HG03460 (cell line): ENCODE data around the gene CDH16.

Experiments
- ATAC-seq: cut with Tn5 transposase; IDR thresholded peaks from one replicate; pipeline ENCODE4 v1.9.1; 2021; ENCODE audit not compliant: unreplicated experiment

Gene CDH16

DNA sequence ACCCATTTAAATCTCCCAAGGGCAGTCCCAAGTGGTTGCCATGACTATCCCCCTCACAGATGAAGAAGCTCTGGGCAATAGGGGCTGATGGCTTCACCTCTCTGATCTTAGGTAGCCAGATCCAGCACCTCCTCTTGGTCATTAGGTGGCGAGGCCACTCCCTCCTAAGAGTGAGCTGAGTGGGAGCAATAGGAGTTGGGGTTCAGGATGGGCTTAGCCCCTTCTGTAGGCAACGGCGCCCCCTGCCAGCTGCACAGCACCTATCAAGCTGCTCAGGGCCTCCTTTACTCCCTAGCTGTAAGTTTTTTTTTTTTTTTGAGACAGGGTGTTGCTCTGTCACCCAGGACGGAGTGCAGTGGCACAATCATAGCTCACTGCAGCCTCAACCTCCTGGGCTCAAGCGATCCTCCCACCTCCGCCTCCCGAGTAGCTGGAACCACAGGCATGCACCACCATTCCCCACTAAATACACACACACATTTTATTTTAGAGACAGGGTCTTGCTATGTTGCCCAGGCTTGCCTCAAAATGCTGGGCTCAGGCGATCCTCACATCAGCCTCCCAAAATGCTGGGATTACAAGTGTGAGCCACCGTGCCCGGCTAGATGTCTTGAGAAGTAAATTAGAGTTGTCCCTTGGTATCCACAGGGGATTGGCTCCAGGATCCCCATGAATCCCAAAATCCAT lies 10.2 kb upstream of the CDH16 start:
- ATAC-seq, result no peak

GRCh38 chr16:66927918-66928649 lies 9.4 kb upstream of the CDH16 start:
- no peak for ATAC-seq

DNA sequence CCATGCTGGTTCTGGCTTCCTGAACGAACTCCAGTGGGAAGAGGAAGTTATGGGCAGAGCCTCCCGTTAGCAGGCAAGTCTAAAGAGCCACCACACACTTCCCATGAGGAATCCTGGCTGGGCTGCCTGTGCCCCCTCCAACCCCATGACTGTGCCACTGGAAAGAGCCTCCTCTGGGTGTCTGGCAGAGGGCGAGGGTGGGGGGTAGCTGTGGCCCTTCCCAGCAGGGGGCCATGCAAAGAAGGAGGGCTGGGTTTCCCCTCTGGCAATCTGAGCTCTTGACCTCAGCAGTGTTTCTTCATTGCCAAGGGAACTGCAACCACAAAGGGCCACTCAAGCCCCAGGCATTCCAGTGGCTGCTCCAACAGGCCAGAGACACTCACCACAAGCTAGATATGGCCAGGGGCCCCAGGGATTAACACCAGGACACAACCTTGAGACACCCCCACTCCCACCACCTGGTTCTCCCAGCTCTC lies 8.3 kb upstream of the CDH16 start:
- no peak for ATAC-seq

DNA sequence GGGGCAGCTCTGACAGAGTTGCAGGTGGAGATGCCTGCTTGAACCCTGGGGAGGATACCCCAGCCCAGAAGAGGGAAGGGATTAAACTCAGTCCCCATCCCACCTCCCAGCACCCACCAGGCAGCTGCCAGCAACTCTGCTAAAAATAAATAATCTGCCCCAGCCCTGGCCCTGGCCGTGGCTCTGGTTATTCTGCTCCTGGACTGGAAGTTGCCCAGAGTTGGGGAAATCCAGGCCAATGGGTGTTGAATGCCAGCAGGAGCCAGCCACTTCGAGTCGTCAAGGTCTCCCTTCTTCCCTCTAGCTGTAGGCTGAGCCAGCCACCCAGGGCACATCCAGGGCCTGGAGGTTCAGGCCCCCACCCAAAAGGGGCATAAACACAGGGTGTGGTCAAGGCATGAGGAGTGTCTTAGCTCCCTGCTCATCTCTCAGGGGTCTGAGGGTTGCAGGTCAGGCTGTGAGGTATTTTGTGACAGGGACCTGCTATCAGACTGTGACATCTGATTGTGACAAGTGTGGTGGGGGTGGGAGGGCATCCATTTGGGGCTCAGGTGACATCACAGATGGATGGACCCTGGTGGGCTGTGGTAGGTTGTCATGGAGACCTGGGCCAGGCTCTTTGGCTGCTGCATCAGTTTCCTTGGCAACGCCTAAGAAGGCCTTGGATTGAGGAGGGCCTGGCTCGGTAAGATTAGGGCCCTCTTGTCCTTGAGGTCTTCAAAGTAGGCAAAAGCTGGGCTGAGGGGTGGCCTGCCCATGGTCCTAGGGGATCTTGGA lies 7.7 kb upstream of the CDH16 start:
- ATAC-seq, result no peak

GRCh38 chr16:66925322-66925840 lies 6.7 kb upstream of the CDH16 start, which contains the start of gene RRAD:
Gene RRAD, minus strand, starts transcription at chr16:66925535. Its CDS starts 356 bp downstream, at chr16:66925179.
- ATAC-seq, result no peak

DNA sequence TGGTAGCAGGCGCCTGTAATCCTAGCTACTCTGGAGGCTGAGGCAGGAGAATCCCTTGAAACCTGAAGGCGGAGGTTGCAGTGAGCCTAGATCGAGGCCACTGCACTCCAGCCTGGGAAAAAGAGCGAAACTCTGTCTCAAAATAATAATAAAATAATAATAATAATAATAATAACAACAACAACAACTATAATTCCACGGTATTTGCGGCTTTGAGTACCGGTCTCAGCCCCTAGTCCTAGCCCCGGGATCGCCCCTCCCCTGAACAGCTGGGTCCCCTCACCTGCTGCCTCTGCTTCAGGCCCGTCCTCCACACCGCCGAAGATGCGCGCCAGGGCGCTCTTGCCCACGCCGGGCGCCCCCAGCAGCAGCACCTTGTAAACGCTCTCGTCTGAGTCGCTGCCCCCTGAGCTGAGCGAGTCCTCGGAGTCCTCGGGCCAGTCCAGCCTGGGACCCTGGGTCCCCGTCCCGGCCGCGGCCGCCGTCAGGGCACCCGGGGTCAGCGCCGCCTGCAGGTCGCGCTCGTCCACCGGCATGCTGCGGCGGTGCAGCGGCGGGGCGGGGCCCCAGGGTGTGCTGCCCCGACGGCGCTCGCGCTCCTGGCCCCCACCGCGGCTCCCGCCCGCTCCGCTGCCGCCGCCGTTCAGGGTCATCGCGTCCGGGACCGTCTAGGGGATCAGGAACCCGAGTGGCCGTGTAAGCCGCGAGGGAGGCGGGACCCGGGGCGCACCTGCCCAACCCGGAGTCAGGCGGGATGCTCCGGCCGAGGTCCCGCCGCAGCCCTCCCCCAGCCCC lies 6.0 kb upstream of the CDH16 start:
- ATAC-seq, result no peak

DNA sequence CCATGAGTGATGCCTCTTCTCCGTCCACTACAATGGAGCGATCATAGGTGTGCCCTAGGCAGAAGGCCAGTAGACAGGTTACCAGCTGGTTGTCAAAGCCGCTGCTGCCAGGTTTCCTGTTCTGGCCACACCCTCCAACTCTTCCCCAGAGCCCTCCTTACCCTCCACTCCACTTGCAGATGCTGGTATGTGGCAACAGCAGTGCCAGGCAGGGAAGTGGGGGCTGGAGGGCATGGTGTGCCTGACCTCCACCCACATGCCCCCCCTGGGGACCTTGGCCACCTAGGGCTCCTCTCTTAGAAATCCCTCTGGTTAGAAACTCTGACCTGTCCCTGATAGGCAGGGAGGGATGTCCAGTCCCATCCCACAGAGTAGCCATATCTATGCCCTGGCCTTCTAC lies 5.2 kb upstream of the CDH16 start:
- no peak for ATAC-seq

GRCh38 chr16:66923247-66923731 lies 4.6 kb upstream of the CDH16 start:
- no peak for ATAC-seq

DNA sequence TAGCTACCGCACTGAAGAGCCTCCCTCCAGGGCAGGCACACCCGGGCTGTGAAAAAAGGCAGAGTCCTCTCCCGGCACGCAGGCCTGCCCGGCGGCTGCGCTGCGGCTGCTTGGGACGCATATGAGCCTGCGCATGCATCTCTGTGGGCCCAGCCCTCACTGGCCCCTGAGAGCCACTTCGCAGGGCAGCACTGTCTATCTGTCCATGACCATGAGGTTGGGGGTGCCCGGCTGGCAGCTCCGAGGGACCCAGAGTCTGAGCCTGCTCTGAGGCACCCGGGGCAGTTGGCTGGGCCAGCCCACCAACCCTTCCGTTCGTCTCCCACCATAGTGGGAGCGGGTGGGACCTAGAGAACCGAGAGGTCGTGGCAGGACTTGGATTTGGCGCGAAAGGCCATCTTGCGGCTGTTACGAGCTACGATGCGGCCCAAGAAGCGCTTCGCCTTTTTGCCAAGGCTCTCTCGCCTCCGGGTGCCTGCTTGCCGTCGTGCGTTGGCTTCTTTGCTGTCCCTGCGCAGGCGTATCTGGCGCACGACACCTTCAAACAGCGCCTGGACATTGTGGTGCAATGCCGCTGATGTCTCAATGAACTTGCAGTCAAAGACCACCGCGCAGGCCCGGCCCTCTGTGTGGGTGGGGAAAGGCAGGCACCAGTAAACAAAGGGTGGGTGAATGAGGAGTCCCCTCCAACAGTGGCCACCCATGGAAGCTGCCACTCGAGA lies 3.2 kb upstream of the CDH16 start:
- ATAC-seq, result no peak

DNA sequence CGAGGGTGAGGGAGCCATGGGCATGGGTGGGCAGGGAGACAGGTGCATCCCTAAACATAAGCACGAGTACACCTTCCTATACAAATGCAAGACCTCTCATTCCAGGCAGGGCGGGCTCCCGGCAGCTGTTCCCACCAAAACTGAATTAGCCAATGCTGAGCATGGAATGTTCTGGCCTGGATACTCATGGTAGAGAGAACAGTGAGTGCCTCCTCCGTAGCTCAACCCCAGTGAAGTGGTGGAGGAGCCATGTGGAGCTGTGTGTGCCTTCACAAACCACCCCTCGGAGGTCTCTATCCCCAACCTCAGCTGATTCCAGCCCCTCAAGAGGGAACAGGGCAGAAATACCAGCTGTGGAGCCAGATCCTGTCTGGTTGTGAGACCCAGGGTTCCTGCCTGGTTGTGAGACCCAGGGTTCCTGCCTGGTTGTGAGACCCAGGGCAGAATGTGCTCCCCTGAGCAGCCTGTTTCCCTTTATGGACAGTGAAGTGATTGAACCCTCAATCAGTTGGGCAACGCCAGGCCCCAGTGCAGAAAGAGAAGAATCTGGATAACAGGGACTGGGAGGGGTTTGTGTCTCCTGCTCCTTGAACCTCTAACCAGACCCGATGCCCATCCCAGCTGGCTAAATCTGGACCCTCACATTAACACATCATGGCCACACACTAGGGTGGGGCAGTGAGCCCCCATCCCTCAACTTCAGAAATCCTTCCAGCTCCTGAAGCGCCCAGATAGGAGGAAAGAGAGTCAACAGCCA lies 2.4 kb upstream of the CDH16 start:
- no peak for ATAC-seq

DNA sequence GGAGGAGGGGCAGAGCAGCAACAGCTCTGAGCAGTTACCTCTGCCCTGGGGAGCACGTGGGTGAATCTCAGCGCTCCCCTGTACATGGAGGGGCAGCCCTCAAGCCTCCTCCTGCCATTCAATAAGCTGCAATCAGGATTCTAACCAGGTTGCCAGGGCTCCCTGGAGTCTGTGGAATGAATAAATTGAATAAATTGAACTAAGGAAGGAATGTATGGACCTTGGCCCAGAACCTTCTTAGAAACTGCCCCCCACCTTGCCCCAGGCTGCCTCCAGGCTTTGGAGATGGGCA lies 1.6 kb upstream of the CDH16 start:
- no peak for ATAC-seq

- ATAC-seq, result no peak
Measured at GRCh38 chr16:66919569-66920298, 1.0 kb upstream of the CDH16 start.

GRCh38 chr16:66918355-66918754 lies 330 bp downstream of the CDH16 start:
- no peak for ATAC-seq

- ATAC-seq, result no peak
Measured at GRCh38 chr16:66917741-66918140, 944 bp downstream of the CDH16 start.

DNA sequence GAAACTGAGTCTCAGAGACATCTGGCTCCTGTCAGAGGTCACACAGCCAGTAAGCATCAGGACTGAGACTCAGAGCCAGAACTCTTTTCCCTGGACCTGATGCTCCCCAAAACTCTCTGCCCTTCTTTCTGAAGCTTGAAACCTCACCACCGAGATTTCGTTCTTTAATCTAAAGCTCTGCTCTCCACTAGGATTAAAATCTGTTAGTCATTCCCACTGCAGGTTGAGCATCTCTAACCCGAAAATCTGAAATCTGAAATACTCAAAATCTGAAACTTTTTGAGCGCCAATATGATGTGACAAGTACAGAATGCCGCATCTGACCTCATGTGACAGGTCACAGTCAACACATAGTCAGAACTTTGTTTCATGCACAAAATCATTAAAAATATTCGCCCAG lies 2.2 kb downstream of the CDH16 start:
- ATAC-seq, result no peak

DNA sequence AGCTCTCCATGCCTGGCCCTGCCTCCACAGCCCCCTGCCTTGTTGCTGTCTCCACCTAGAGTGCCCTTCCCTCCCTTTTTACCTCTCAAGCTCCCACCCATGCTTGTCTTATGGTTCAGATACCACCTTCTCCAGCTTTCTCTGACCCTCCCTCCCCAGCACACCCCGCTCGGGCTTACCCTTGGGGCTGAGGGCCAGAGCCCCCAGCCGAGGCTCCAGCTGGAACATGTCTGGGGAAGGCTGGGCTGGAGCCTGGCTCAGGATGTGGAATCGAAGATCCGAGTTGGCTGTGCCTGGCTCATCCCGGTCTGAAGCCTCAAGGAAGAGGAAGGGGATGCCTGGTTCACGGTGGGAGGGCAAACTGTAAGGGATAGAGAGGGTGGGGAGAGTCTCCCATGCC lies 3.6 kb downstream of the CDH16 start:
- no peak for ATAC-seq

GRCh38 chr16:66914541-66914940 lies 4.1 kb downstream of the CDH16 start:
- ATAC-seq, result no peak

GRCh38 chr16:66913711-66914110 lies 5.0 kb downstream of the CDH16 start:
- no peak for ATAC-seq

DNA sequence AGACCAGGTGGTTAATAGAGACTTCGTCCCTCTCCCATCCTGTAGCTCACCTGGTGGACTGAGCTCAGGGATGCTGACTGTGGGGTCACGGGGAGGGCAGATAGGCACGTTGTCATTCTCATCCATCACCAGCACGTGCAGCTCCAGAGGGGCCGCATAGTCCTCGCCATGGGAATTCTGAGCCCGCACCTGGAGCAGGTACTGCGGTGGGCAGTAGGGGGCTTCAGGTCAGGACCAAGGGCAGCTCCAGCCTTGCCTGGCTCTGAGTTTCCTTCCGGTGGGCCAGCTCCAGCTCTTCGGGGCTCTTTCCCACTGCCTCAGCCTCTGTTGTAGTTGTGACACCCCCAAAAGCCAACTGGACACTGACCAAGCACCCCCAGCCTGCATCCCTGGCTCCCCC lies 5.6 kb downstream of the CDH16 start:
- ATAC-seq, result no peak
